ENCODE measurements around the gene MLC1.
"Not testable (repeated sequence)": the region's sequence is repeated elsewhere in the genome, so short reads cannot be mapped to it uniquely, and the experiment has no call there.

The MLC1 gene

GRCh38 chr22:50101870-50102565, 16.8 kb upstream of the MLC1 start:
- no peak for DNase-seq

- no peak for DNase-seq
Observed at GRCh38 chr22:50098052-50098451, 12.8 kb upstream of the MLC1 start.

GRCh38 chr22:50092342-50092741, 7.1 kb upstream of the MLC1 start:
- DNase-seq: no peak

- DNase-seq: no peak
Observed at GRCh38 chr22:50091092-50091768, 6.0 kb upstream of the MLC1 start.

- no peak for DNase-seq
Observed at GRCh38 chr22:50090412-50090714, 5.1 kb upstream of the MLC1 start.

- no peak for DNase-seq
Observed at GRCh38 chr22:50089682-50090411, 4.6 kb upstream of the MLC1 start, which contains the start of gene MOV10L1. MOV10L1 (plus strand) TSS chr22:50090006; CDS start chr22:50090089, 83 bp downstream.

- DNase-seq: no peak
Observed at GRCh38 chr22:50089231-50089630, 4.0 kb upstream of the MLC1 start.

- no peak for DNase-seq
Observed at GRCh38 chr22:50088096-50088495, 2.9 kb upstream of the MLC1 start.

GRCh38 chr22:50087646-50088045, 2.4 kb upstream of the MLC1 start:
- DNase-seq: no peak

GRCh38 chr22:50086975-50087374, 1.7 kb upstream of the MLC1 start:
- not testable (repeated sequence) for DNase-seq

- no peak for DNase-seq
Observed at GRCh38 chr22:50086526-50086925, 1.3 kb upstream of the MLC1 start.

GRCh38 chr22:50084614-50085021, 608 bp downstream of the MLC1 start:
- no peak for DNase-seq

- no peak for DNase-seq
Observed at GRCh38 chr22:50084080-50084477, 1.1 kb downstream of the MLC1 start.

- no peak for DNase-seq
Observed at GRCh38 chr22:50083462-50084079, 1.7 kb downstream of the MLC1 start.

- no peak for DNase-seq
Observed at GRCh38 chr22:50082961-50083461, 2.2 kb downstream of the MLC1 start.

GRCh38 chr22:50082197-50082715, 3.0 kb downstream of the MLC1 start:
- no peak for DNase-seq

- no peak for DNase-seq
Observed at GRCh38 chr22:50081426-50082196, 3.6 kb downstream of the MLC1 start.

GRCh38 chr22:50080077-50080465, 5.2 kb downstream of the MLC1 start:
- no peak for DNase-seq

- DNase-seq: no peak
Observed at GRCh38 chr22:50078761-50079160, 6.5 kb downstream of the MLC1 start.

- DNase-seq: no peak
Observed at GRCh38 chr22:50078246-50078645, 7.0 kb downstream of the MLC1 start.

GRCh38 chr22:50076646-50077535, 8.3 kb downstream of the MLC1 start:
- no peak for DNase-seq
